ENCODE measurements around the gene CAST. TPM values are rescaled to one million over a fixed set of nuclear protein-coding genes. Genes with fewer than 3 reads are reported as not detected.

Gene CAST
- total and polyA plus RNA-seq, 2 donors (not counting 3 experiments of a cell fraction or from before 2014, with no cell fraction given) = 33.7 to 194 TPM

GRCh38 chr5:96669909-96670308, 7.7 kb downstream of the CAST start:
- Histone ChIP-seq H3K79me2 (ENCODE audit: control insufficient read depth, insufficient read depth, low read length) (peaks cover 73% of the 10 kb centered on the region), H4K20me1 (replicated peaks; ENCODE audit: control insufficient read depth, extremely low read depth, insufficient read depth, low read length) (peaks cover 2% of the 10 kb centered on the region), H3K9me3 (replicated peaks; ENCODE audit: control insufficient read depth, insufficient read depth, low read length) (no peaks in the 10 kb centered on the region), H3K4me3 (replicated peaks in 1 of 3; ENCODE audit: insufficient read depth in 1 of 3, low read depth in 1 of 3, low read length in 3 of 3) (no peak overlapping the region), H3K36me3 (ENCODE audit: control insufficient read depth in 2 of 2, extremely low read depth in 1 of 2, insufficient read depth in 2 of 2, low read length in 2 of 2) (no peaks in the 10 kb centered on the region), H3K4me2 (ENCODE audit: insufficient read depth, low read length) (no peak overlapping the region), H3K9ac (replicated peaks; ENCODE audit: extremely low read depth, insufficient read depth, low read length) (no peak overlapping the region), H3K4me1 (ENCODE audit: control insufficient read depth, extremely low read depth, insufficient read depth, low read length) (no peaks in the 10 kb centered on the region), H3K27ac (ENCODE audit: insufficient read depth, low read depth, low read length) (no peak overlapping the region), H3K27me3 (ENCODE audit: control insufficient read depth in 2 of 2, insufficient read depth in 2 of 2, low read length in 2 of 2) (no peaks in the 10 kb centered on the region), H3K9me1 (replicated peaks; ENCODE audit: control insufficient read depth, extremely low read depth, insufficient read depth, low read length) (no peaks in the 10 kb centered on the region), H2AFZ (ENCODE audit: low read depth, low read length) (no peak overlapping the region)
- CTCF ChIA-PET = interaction anchor here (1.0 to 1.2 kb wide), 2 partner anchors 17 to 56 kb away, joined by 3 to 6 read pairs; no protein-coding TSS in a partner anchor
- dilution Hi-C loops (cut with MboI; ENCODE audit: extremely low pct_ligation_motif_present, low sequenced_read_pairs) = no loop called here
- no peak for TF ChIP-seq EZH2 (IDR thresholded peaks at IDR 0.05; ENCODE audit: borderline replicate concordance, low read depth, low read length, severe bottlenecking)
- FAIRE-seq = no peak
- no peak for DNase-seq (ENCODE audit: low read depth, low spot score)
- intact Hi-C loops (cut with micrococcal nuclease) = no loop called here
- POLR2A ChIA-PET = no interaction called here
- no TSS peak for BruUV-seq (replicated peaks)

- no peaks in the 10 kb centered on the region for H3K27me3 ChIP-seq (ENCODE audit: control insufficient read depth in 2 of 2, insufficient read depth in 2 of 2, low read length in 2 of 2)
- no peak for FAIRE-seq
- ChIA-PET POLR2A (no interaction called here), CTCF (interaction anchor here (1.5 kb wide), 1 partner anchor 9 kb away, joined by 4 read pairs; the partner anchor contains the start of gene CAST)
- H3K9ac ChIP-seq (replicated peaks; ENCODE audit: extremely low read depth, insufficient read depth, low read length) = no peak overlapping the region
- no peaks in the 10 kb centered on the region for H3K9me3 ChIP-seq (replicated peaks; ENCODE audit: control insufficient read depth, insufficient read depth, low read length)
- intact Hi-C loops (cut with micrococcal nuclease) = no loop called here
- peaks cover 61% of the 10 kb centered on the region for H3K79me2 ChIP-seq (ENCODE audit: control insufficient read depth, insufficient read depth, low read length)
- H4K20me1 ChIP-seq (replicated peaks; ENCODE audit: control insufficient read depth, extremely low read depth, insufficient read depth, low read length) = peaks cover 2% of the 10 kb centered on the region
- H3K4me2 ChIP-seq (ENCODE audit: insufficient read depth, low read length) = no peak overlapping the region
- no peaks in the 10 kb centered on the region for H3K9me1 ChIP-seq (replicated peaks; ENCODE audit: control insufficient read depth, extremely low read depth, insufficient read depth, low read length)
- dilution Hi-C loops (cut with MboI; ENCODE audit: extremely low pct_ligation_motif_present, low sequenced_read_pairs) = no loop called here
- H2AFZ ChIP-seq (ENCODE audit: low read depth, low read length) = no peak overlapping the region
- TF ChIP-seq GATA2 (IDR thresholded peaks at IDR 0.05; ENCODE audit: insufficient read depth, insufficient read length, low read depth, low read length) = no peak
- no peak for TF ChIP-seq EZH2 (IDR thresholded peaks at IDR 0.05; ENCODE audit: borderline replicate concordance, low read depth, low read length, severe bottlenecking)
- TF ChIP-seq FOS (IDR thresholded peaks at IDR 0.05; ENCODE audit: borderline replicate concordance, insufficient read depth, low read length) = no peak
- TF ChIP-seq MAX (IDR thresholded peaks at IDR 0.05; ENCODE audit: insufficient read depth, insufficient read length) = no peak
- TF ChIP-seq POLR2AphosphoS5 (IDR thresholded peaks at IDR 0.05; ENCODE audit: insufficient read depth, low read depth, low read length) = no peak
- TF ChIP-seq MYC (IDR thresholded peaks at IDR 0.05; ENCODE audit: low read depth, low read length) = no peak
- no peak for TF ChIP-seq JUN (IDR thresholded peaks at IDR 0.05; ENCODE audit: borderline replicate concordance, insufficient read depth, insufficient read length, low read depth)
- no peak for TF ChIP-seq CTCF (IDR thresholded peaks at IDR 0.05; ENCODE audit: extremely low read depth in 1 of 2, insufficient read depth in 1 of 2, low read depth in 1 of 2, low read length in 2 of 2)
- TF ChIP-seq POLR2A (IDR thresholded peaks at IDR 0.05; ENCODE audit: low read depth, low read length) = no peak
- BruUV-seq (replicated peaks) = no TSS peak
- no peak overlapping the region for H3K4me3 ChIP-seq (replicated peaks in 1 of 3; ENCODE audit: insufficient read depth in 1 of 3, low read depth in 1 of 3, low read length in 3 of 3)
- H3K4me1 ChIP-seq (ENCODE audit: control insufficient read depth, extremely low read depth, insufficient read depth, low read length) = no peaks in the 10 kb centered on the region
- H3K36me3 ChIP-seq (ENCODE audit: control insufficient read depth in 2 of 2, extremely low read depth in 1 of 2, insufficient read depth in 2 of 2, low read length in 2 of 2) = peaks cover 0 to 6% of the 10 kb centered on the region in 2 experiments
- H3K27ac ChIP-seq (ENCODE audit: insufficient read depth, low read depth, low read length) = no peak overlapping the region
- no peak for DNase-seq (ENCODE audit: low read depth, low spot score)
These were observed 9.3 kb downstream of the CAST start for GRCh38 chr5:96671441-96671840.

All from endothelial cell of umbilical vein (primary cell).